HepG2 (cell line): ENCODE data around the gene DPAGT1. TPM values are rescaled to one million over a fixed set of nuclear protein-coding genes. Genes with fewer than 3 reads are reported as not detected.

Source experiments
- BRD4 ChIP-seq: sonication (generic); formaldehyde crosslinking; IDR thresholded peaks from 2 replicates; pipeline ENCODE4 v1.4.0; 2020; ENCODE audit warnings: missing genetic modification reagents
- DR1 ChIP-seq: sonication (generic); formaldehyde crosslinking; IDR thresholded peaks from 2 replicates; pipeline ENCODE4 v1.8.0; 2021; ENCODE audit warnings: mild to moderate bottlenecking, missing genetic modification reagents, inconsistent platforms
- FIP1L1 ChIP-seq: fragments of 200-400 bp; formaldehyde crosslinking; IDR thresholded peaks from 2 replicates; pipeline ENCODE4 v1.6.1; 2018; ENCODE audit warnings: low read depth, mild to moderate bottlenecking, low read length, moderate library complexity, borderline replicate concordance; ENCODE audit not compliant: insufficient read depth
- KAT7 ChIP-seq: IDR thresholded peaks from 2 replicates; pipeline ENCODE4 v1.6.1; 2018; ENCODE audit warnings: borderline replicate concordance, missing compliant biosample characterization
- MED1 ChIP-seq: sonication (generic); formaldehyde crosslinking; IDR thresholded peaks from 2 replicates; pipeline ENCODE4 v1.4.0; 2020; ENCODE audit warnings: missing genetic modification reagents
- PTBP1 ChIP-seq: fragments of 200-400 bp; formaldehyde crosslinking; IDR thresholded peaks from 2 replicates; pipeline ENCODE4 v1.6.1; 2018; ENCODE audit warnings: low read length, low read depth; ENCODE audit not compliant: poor library complexity, severe bottlenecking
- ZKSCAN1 ChIP-seq: fragments of 150-350 bp; IDR thresholded peaks from 2 replicates; pipeline ENCODE4 v1.6.1; 2014; ENCODE audit warnings: low read length
- ZNF253 ChIP-seq: sonication (generic); formaldehyde crosslinking; IDR thresholded peaks from 2 replicates; pipeline ENCODE4 v1.8.0; 2022; ENCODE audit warnings: mild to moderate bottlenecking, missing genetic modification reagents, borderline replicate concordance
- polyA plus RNA-seq, 8 experiments: library from polyadenylated mRNA; depleted of rRNA in 3 of 8; stranded (reverse) in 7 of 8; unstranded in 1 of 8; fragments of >200 nt; fragmentation: Illumina TruSeq in 4 of 8; extraction: Trizol in 4 of 8; gene quantifications; 2 replicates each; pipeline versions ENCODE4 v1.2.1 to v1.2.3, GENCODE V29; 2011 to 2016; ENCODE audit warnings: low read depth in 4 of 8, missing spikeins in 1 of 8, mixed read lengths in 1 of 8; ENCODE audit not compliant: insufficient read depth in 1 of 8
- total RNA-seq, 5 experiments: library from RNA; depleted of rRNA; stranded (reverse); fragments of >200 nt; fragmentation: Illumina TruSeq; extraction: Trizol; gene quantifications; 2 replicates each; pipeline ENCODE4 v1.2.3, GENCODE V29; 2016; ENCODE audit warnings: low read depth in 1 of 5
- TF ChIP-seq, protein P1 (sequence below): sonication (generic); formaldehyde crosslinking; IDR thresholded peaks from 2 replicates; pipeline ENCODE4 v1.5.1; 2020; ENCODE audit warnings: missing genetic modification reagents, mild to moderate bottlenecking, borderline replicate concordance
- TF ChIP-seq, protein P2 (sequence below): IDR thresholded peaks from 2 replicates; pipeline ENCODE4 v1.6.1; 2016; ENCODE audit warnings: missing genetic modification reagents, missing compliant biosample characterization
- TF ChIP-seq, protein P3 (sequence below): sonication (generic); formaldehyde crosslinking; IDR thresholded peaks from 2 replicates; pipeline ENCODE4 v1.4.0; 2020; ENCODE audit warnings: missing genetic modification reagents, borderline replicate concordance
- TF ChIP-seq, protein P4 (sequence below): sonication (generic); formaldehyde crosslinking; IDR thresholded peaks from 2 replicates; pipeline ENCODE4 v1.8.0; 2022; ENCODE audit warnings: missing genetic modification reagents, low read depth, mild to moderate bottlenecking, borderline replicate concordance
- TF ChIP-seq, protein P5 (sequence below): sonication (generic); formaldehyde crosslinking; IDR thresholded peaks from 2 replicates; pipeline ENCODE4 v1.8.0; 2022; ENCODE audit warnings: mild to moderate bottlenecking, missing genetic modification reagents

The DPAGT1 gene
- total and polyA plus RNA-seq, 2 of the 13 experiments (the other 11 are each of a cell fraction or from before 2014, with no cell fraction given), result 37.6 to 70.7 TPM

DNA sequence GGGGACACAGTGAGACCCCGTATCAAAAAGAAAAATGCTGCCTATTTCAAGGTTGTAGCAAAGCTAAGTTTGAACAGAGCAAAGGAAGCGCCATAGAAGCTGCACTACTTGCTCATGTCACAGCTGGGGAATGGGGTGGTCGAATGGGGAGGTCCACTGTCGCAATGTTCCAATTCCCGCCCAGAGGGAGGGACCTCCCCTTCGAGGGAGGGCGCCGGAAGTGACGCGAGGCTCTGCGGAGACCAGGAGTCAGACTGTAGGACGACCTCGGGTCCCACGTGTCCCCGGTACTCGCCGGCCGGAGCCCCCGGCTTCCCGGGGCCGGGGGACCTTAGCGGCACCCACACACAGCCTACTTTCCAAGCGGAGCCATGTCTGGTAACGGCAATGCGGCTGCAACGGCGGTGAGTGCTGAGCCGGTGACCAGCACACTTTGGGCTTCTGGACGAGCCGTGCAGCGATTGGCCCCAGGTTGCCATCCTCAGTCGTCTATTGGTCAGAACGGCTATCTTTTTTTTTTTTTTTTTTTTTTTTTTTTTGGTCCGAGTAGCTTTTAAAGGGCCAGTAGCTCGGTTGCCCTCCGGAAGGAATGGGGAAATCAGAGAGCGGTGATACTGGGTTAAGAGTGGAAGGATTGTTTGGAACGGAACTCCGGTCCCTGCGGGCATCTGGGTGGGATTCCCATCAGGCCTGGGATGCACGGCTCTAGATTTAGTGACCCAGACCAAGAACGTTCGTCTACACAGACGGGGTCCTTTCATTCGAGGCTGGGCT, 16.8 kb downstream of the DPAGT1 start, which contains the start of gene HMBS (continued):
- TF ChIP-seq, protein P1, sequence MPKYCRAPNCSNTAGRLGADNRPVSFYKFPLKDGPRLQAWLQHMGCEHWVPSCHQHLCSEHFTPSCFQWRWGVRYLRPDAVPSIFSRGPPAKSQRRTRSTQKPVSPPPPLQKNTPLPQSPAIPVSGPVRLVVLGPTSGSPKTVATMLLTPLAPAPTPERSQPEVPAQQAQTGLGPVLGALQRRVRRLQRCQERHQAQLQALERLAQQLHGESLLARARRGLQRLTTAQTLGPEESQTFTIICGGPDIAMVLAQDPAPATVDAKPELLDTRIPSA (CRISPR knock-in tag), result 0 out of 2 replicates have a peak, but pooled peaks have one; percentile 23
- TF ChIP-seq KAT7 (CRISPR knock-in tag), result no peak; the same call in 1 of the 2 replicates
- no peak for TF ChIP-seq FIP1L1
- no peak for TF ChIP-seq ZKSCAN1
- TF ChIP-seq BRD4, result no peak
- no peak for TF ChIP-seq ZNF253
- TF ChIP-seq PTBP1, result peak; percentile 100
- TF ChIP-seq, protein P2, sequence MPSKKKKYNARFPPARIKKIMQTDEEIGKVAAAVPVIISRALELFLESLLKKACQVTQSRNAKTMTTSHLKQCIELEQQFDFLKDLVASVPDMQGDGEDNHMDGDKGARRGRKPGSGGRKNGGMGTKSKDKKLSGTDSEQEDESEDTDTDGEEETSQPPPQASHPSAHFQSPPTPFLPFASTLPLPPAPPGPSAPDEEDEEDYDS (CRISPR knock-in tag), result peak; percentile 66; the same call in 1 of the 2 replicates
- TF ChIP-seq, protein P3, sequence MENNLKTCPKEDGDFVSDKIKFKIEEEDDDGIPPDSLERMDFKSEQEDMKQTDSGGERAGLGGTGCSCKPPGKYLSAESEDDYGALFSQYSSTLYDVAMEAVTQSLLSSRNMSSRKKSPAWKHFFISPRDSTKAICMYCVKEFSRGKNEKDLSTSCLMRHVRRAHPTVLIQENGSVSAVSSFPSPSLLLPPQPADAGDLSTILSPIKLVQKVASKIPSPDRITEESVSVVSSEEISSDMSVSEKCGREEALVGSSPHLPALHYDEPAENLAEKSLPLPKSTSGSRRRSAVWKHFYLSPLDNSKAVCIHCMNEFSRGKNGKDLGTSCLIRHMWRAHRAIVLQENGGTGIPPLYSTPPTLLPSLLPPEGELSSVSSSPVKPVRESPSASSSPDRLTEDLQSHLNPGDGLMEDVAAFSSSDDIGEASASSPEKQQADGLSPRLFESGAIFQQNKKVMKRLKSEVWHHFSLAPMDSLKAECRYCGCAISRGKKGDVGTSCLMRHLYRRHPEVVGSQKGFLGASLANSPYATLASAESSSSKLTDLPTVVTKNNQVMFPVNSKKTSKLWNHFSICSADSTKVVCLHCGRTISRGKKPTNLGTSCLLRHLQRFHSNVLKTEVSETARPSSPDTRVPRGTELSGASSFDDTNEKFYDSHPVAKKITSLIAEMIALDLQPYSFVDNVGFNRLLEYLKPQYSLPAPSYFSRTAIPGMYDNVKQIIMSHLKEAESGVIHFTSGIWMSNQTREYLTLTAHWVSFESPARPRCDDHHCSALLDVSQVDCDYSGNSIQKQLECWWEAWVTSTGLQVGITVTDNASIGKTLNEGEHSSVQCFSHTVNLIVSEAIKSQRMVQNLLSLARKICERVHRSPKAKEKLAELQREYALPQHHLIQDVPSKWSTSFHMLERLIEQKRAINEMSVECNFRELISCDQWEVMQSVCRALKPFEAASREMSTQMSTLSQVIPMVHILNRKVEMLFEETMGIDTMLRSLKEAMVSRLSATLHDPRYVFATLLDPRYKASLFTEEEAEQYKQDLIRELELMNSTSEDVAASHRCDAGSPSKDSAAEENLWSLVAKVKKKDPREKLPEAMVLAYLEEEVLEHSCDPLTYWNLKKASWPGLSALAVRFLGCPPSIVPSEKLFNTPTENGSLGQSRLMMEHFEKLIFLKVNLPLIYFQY (CRISPR knock-in tag), result peak; percentile 55; the same call in 1 of the 2 replicates
- TF ChIP-seq, protein P4, sequence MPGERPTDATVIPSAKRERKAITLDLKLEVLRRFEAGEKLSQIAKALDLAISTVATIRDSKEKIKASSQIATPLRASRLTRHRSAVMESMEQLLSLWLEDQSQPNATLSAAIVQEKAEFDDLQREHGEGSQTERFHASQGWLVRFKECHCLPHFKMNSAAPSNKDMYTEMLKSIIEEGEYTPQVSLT (CRISPR knock-in tag), result no peak
- TF ChIP-seq MED1 (CRISPR knock-in tag), result no peak; the same call in 1 of the 2 replicates
- TF ChIP-seq, protein P5, sequence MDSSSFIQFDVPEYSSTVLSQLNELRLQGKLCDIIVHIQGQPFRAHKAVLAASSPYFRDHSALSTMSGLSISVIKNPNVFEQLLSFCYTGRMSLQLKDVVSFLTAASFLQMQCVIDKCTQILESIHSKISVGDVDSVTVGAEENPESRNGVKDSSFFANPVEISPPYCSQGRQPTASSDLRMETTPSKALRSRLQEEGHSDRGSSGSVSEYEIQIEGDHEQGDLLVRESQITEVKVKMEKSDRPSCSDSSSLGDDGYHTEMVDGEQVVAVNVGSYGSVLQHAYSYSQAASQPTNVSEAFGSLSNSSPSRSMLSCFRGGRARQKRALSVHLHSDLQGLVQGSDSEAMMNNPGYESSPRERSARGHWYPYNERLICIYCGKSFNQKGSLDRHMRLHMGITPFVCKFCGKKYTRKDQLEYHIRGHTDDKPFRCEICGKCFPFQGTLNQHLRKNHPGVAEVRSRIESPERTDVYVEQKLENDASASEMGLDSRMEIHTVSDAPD (CRISPR knock-in tag), result no peak
- TF ChIP-seq DR1 (CRISPR knock-in tag), result no peak
